Panc1 (cell line): ENCODE measurements around the gene PEX1. TPM values are rescaled to one million over a fixed set of nuclear protein-coding genes. Genes with fewer than 3 reads are reported as not detected.

ENCODE experiments used
- ATAC-seq: fragments of 200-7000 bp; cut with Tn5 transposase; 2 replicates; pipeline ENCODE4 v1.9.1; 2020; ENCODE audit warnings: mild to moderate bottlenecking, moderate library complexity
- BruUV-seq: library from RNA; stranded (reverse); fragments of 400-500 nt; replicated peaks from 2 replicates; lab custom pipeline; 2021; lab: Mats Ljungman, UMichigan
- CTCF ChIA-PET: fragments of 300-600 bp; sonication (Branson Sonifier 250); formaldehyde crosslinking; loops from one replicate; lab custom pipeline; 2022; ENCODE audit warnings: antibody characterized with exemption; lab: Charles Lee
- POLR2A ChIA-PET: fragments of 300-600 bp; sonication (Branson Sonifier 250); formaldehyde crosslinking; loops from one replicate; lab custom pipeline; 2022; ENCODE audit warnings: antibody characterized with exemption; lab: Charles Lee
- DNase-seq: peaks from one replicate; pipeline ENCODE4 v3.0.0-alpha.2; 2010; ENCODE audit warnings: low read depth, low spot score
- H3K27ac ChIP-seq: 2 replicates; pipeline ENCODE4 v1.5.1; 2011; ENCODE audit warnings: mild to moderate bottlenecking, low read length, inconsistent platforms
- H3K27me3 ChIP-seq: fragments of 200-500 bp; sonication (Bioruptor generic); 2 replicates; pipeline ENCODE4 v1.6.0; 2014; ENCODE audit warnings: low read length, inconsistent platforms; ENCODE audit not compliant: control insufficient read depth, insufficient read depth
- H3K36me3 ChIP-seq: fragments of 200-500 bp; sonication (Bioruptor generic); 2 replicates; pipeline ENCODE4 v1.5.1; 2014; ENCODE audit warnings: inconsistent platforms, mild to moderate bottlenecking, low read length, moderate library complexity; ENCODE audit not compliant: control insufficient read depth, insufficient read depth
- H3K4me1 ChIP-seq: 2 replicates; pipeline ENCODE4 v1.5.1; 2011; ENCODE audit warnings: inconsistent platforms, mild to moderate bottlenecking, low read length, moderate library complexity; ENCODE audit not compliant: control insufficient read depth, insufficient read depth
- H3K4me3 ChIP-seq, 2 experiments: 2 replicates each; pipeline ENCODE4 v1.5.1; 2011 to 2012; ENCODE audit warnings: low read depth in 2 of 2, low read length in 2 of 2, mild to moderate bottlenecking in 2 of 2, inconsistent platforms in 1 of 2, moderate library complexity in 1 of 2
- H3K9me3 ChIP-seq: fragments of 200-500 bp; sonication (Bioruptor generic); 2 replicates; pipeline ENCODE4 v1.5.1; 2014; ENCODE audit warnings: low read depth, mild to moderate bottlenecking, inconsistent platforms, low read length, moderate library complexity; ENCODE audit not compliant: control insufficient read depth, insufficient read depth
- CTCF ChIP-seq: fragments of 450-650 bp; IDR thresholded peaks from 2 replicates; pipeline ENCODE4 v1.5.1; 2017; ENCODE audit warnings: mild to moderate bottlenecking
- POLR2AphosphoS5 ChIP-seq: IDR thresholded peaks from 2 replicates; pipeline ENCODE4 v1.6.1; 2012; ENCODE audit warnings: mild to moderate bottlenecking, low read depth, low read length, moderate library complexity
- REST ChIP-seq, 2 experiments: IDR thresholded peaks; 2 replicates each; pipeline ENCODE4 v1.6.1; 2011 to 2012; ENCODE audit warnings: low read depth in 2 of 2, control low read depth in 1 of 2, low read length in 1 of 2, mild to moderate bottlenecking in 1 of 2, moderate library complexity in 1 of 2; ENCODE audit not compliant: insufficient read depth in 1 of 2
- SIN3A ChIP-seq: IDR thresholded peaks from 2 replicates; pipeline ENCODE4 v1.6.1; 2012; ENCODE audit warnings: low read depth, mild to moderate bottlenecking, low read length, moderate library complexity, borderline replicate concordance; ENCODE audit not compliant: insufficient read depth
- TCF7L2 ChIP-seq: IDR thresholded peaks from 2 replicates; pipeline ENCODE4 v1.6.1; 2011; ENCODE audit warnings: mild to moderate bottlenecking, low read depth, low read length, inconsistent platforms
- in situ Hi-C: cut with HindIII; loops from 2 replicates; pipeline ENCODE4 v1.10.0; 2016; ENCODE audit warnings: low sequenced_read_pairs, low pct_unique_long_range_greater_than_20kb
- intact Hi-C: fragments of 100-400 bp; cut with micrococcal nuclease; formaldehyde crosslinking; loops from one replicate; pipeline ENCODE4 v1.10.0; 2022; ENCODE audit not compliant: unreplicated experiment
- total RNA-seq: library from RNA; stranded (reverse); gene quantifications from one replicate; pipeline ENCODE4 v1.2.1, GENCODE V29; 2021; ENCODE audit not compliant: unreplicated experiment

PEX1 gene
- total RNA-seq, 1 experiment from 2014 or later = 13.9 TPM

- ATAC-seq (no peak), DNase-seq (no peak)
- no peak overlapping the region for H3K27ac ChIP-seq
- H3K27me3 ChIP-seq = no peaks in the 10 kb centered on the region
- no peaks in the 10 kb centered on the region for H3K36me3 ChIP-seq
- POLR2A ChIA-PET = no interaction called here
- no peaks in the 10 kb centered on the region for H3K4me1 ChIP-seq
- CTCF ChIA-PET = interaction anchor here (0.5 kb wide), 1 partner anchor 1453 kb away, joined by 3 read pairs; no protein-coding TSS in a partner anchor
- no TSS peak for BruUV-seq
- TF ChIP-seq REST (IDR thresholded peaks at IDR 0.05; ENCODE audit: insufficient read depth in 1 of 2, low read depth in 2 of 2, low read length in 1 of 2) = no peak
- TF ChIP-seq POLR2AphosphoS5 = no peak
- H3K4me3 ChIP-seq = no peak overlapping the region
- H3K9me3 ChIP-seq = no peaks in the 10 kb centered on the region
- intact Hi-C loops (no loop called here), in situ Hi-C loops (no loop called here)
These were observed 15.0 kb downstream of the PEX1 start for GRCh38 chr7:92513167-92513902.

- CTCF ChIA-PET = no interaction called here
- H3K4me3 ChIP-seq = no peak overlapping the region
- no peak overlapping the region for H3K27ac ChIP-seq
- in situ Hi-C loops (no loop called here), intact Hi-C loops (no loop called here)
- H3K9me3 ChIP-seq = no peaks in the 10 kb centered on the region
- H3K4me1 ChIP-seq = no peaks in the 10 kb centered on the region
- H3K27me3 ChIP-seq = no peaks in the 10 kb centered on the region
- ATAC-seq (no peak), DNase-seq (no peak)
- H3K36me3 ChIP-seq = no peaks in the 10 kb centered on the region
- TF ChIP-seq REST (IDR thresholded peaks at IDR 0.05; ENCODE audit: insufficient read depth in 1 of 2, low read depth in 2 of 2, low read length in 1 of 2) = no peak
- TF ChIP-seq SIN3A = no peak
- no peak for TF ChIP-seq CTCF
- TF ChIP-seq POLR2AphosphoS5 = no peak
- TF ChIP-seq TCF7L2 = no peak
- BruUV-seq = no TSS peak
- POLR2A ChIA-PET = interaction anchor here (0.7 kb wide), 1 partner anchor 20 kb away, joined by 6 read pairs; no protein-coding TSS in a partner anchor
These were observed 19.4 kb downstream of the PEX1 start for GRCh38 chr7:92508946-92509345.
